ENCODE data around the gene OR52W1.
A peak's percentile ranks its signal among the peaks of the same experiment; 100 is the strongest.
"Not testable (repeated sequence)": the region's sequence is repeated elsewhere in the genome, so short reads cannot be mapped to it uniquely, and the experiment has no call there.

OR52W1 gene

DNA sequence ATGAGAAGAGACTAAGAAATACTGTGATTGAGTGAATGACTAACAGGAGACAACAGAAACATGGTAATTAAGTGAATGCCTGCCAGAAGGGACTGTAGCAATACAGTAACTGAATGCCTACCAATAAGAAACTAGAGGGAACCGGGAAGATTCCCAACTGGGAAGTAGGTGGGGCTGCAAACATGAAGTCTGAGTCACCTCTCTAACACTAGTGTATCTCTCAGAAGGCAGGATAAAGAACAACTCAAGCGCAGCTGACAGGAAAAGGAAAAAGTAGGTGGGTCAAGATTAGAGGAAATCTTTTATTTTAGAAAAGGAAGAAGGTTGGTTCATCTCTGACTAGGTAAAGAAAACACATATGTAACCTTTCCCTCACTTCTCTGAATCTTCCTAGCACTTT, 20.3 kb downstream of the OR52W1 start:
- DNase-seq, result no peak

- no peak for DNase-seq
These were observed 24.8 kb downstream of the OR52W1 start for GRCh38 chr11:6223854-6224253.

DNA sequence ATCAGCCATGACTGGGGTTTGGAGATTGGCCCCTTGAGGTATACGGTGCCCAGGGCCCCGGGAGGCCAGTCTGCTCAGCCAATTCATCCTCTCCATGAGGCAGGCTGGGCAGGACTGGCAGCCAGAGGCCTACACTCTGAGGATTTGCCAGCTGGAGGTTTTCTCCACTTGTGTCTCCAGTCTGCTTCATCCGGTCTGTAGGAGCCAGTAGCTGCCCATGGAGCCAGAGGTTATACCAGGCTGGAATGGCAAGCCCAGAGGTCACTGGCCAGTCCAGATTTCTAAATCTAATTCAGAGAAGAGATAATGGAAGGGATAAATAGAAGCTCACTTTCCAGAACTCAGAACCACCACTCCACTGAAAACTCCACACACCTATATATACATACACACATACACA, 25.4 kb downstream of the OR52W1 start:
- DNase-seq, result no peak

GRCh38 chr11:6225024-6225423, 26.0 kb downstream of the OR52W1 start:
- DNase-seq, result no peak

DNA sequence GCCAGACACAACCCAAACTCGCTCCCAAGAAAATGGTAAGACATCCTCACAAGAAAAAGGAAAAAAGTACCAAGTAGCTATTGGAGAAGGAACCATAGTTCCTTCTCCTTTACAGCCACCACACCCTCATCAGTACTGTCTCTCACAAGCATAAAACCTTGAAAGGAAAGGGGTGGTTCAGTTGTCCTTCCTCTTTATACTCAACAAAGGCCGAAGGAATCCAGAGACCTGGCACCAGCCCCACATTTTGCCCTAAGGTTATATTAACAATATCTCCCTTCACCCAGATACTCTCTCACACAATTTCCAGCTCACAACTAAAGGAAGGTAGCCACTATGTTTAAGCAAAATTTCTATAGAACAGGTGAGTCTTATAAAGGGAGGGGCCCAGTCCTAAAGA, 26.9 kb downstream of the OR52W1 start:
- DNase-seq, result no peak

DNA sequence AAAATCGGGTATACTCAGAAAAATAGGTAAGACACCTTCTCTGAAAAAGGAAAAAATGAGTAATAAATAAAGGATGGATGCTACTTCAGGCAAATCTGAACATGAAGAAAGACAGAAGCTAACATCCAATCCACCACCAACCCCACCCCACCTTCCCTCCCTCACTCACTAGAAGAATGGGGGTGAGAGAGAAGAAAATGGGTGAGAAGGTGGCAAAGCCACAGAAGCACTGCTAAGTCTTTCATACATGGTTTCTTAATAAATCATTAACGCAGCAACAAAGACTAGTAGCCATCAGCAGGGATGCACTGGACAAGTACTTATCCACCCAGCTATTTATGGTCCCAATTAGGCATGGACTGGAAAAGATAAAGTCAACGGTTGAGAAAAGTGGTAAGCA, 29.5 kb downstream of the OR52W1 start:
- DNase-seq, result no peak

DNA sequence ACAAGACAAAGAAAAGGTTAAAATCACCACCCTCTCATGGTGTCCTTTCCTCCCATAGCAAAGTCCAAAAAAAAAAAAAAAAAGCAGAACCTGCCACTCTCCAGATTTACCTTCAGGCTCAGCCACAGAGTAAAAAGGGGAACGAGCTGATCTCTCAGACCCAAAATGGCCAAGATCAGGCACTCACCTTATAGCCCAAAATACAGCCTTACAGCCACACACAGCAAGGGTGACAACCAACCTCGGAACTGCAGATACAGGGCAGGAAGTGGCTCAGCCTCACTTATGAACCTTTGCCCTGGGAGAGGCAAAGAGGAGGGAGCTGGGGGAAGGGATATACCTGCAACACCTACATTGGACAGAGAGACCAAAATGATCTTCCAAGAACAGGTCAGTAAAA, 30.9 kb downstream of the OR52W1 start:
- DNase-seq, result no peak

- DNase-seq, result no peak
These were observed 33.9 kb downstream of the OR52W1 start for GRCh38 chr11:6232899-6233298.

DNA sequence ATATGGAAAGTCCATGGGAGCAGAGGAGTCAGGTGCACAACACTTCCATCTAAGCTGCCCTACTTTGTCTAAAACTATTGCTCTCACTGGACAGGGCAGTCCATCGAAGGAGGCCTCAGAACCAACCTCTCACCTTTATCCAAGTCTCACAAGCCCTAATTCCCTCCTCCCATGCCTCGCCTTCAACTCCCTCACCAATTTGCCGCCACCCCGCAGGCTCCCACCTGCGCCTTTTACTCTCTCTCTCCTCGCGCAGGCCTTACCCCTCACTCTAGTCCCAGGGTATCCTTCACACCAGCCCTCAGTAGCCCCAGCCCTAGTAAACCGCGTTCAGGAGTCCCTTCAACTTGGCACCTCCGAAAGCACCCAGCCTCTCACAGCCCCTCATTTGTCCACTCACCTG, 35.0 kb downstream of the OR52W1 start:
- no peak for DNase-seq

DNA sequence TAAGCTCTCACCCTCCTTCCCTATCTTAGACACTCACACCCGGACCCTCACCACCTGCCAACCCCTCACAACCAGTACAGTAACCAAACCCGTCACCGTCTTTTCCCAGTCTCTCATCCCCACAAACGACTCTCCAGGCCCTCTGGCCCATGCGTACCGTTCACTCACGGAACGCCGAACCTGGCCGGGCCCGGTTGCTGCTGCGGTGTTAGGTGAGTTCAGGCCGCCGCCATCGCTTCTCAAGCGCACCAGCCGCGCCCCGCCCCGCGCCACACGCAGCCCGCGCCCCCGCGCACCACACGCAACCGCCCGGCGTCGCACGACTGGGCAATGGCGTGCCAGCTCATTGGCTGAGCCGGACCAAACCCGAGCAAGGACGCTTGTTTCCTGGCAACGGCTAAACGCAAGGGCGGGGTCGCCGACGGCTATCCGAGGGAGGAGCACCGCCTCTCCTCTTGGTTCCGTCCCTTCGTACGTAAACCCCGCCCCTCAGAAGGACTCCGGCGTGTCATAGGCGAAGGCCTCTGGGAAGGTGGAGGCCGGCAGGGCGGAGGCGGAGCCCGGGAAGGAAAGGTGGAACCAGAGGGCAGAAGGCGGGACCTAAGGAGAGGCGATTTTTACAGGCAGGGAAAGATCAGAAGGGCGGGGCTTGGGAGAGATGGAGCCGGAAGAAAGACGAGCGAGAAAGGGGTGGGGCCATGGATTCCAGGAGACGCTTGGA, 35.5 kb downstream of the OR52W1 start, which contains the start of gene FHIP1B:
FHIP1B (minus strand) TSS at position 250 of the 721 bp plus-strand sequence. CDS start 10,120 bp downstream, outside the sequence.
- peak; percentile 99 for DNase-seq

DNA sequence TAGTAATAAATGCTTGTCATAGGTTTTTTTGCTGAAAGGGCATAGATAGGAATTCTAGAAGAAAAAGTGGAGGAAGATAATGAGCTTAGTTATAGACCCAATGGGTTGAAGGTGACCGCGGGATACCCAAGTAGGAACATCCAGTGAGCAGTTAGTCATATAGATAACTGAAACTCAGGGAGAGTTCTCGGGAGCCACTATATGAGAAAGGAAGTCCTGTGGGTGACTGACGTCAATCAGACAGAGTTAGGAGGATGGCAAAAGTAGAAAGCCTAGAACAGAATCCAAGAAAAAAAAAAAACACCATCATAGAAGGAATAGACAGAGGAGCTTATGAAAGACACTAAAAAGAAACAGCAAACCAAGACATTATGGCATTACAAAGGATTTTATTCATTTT, 38.2 kb downstream of the OR52W1 start:
- no peak for DNase-seq

GRCh38 chr11:6237761-6238302, 38.8 kb downstream of the OR52W1 start:
- no peak for DNase-seq

DNA sequence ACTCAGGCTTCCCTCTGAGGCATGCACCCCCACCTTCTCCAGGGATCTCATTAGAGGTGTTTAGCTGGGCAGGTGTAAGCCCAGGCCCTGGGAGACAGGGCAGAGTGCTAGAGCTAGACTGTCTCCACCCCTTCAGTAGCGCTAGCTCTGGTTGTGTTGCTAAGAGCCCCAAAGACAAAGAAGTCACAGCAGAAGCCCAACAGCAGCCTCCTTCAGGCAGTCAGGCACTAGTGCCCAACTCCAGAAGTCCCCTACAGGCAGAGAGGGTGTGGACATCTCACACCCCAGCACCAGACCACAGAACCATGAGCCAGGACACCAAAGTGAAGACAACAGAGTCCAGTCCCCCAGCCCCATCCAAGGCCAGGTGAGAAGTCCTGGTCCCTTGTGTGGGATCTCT, 39.9 kb downstream of the OR52W1 start, which contains the start of gene CNGA4:
CNGA4 (plus strand) TSS at position 188 of the 400 bp plus-strand sequence; CDS start at position 306, 118 bp downstream.
- no peak for DNase-seq

GRCh38 chr11:6240139-6240538, 41.1 kb downstream of the OR52W1 start:
- no peak for DNase-seq

DNA sequence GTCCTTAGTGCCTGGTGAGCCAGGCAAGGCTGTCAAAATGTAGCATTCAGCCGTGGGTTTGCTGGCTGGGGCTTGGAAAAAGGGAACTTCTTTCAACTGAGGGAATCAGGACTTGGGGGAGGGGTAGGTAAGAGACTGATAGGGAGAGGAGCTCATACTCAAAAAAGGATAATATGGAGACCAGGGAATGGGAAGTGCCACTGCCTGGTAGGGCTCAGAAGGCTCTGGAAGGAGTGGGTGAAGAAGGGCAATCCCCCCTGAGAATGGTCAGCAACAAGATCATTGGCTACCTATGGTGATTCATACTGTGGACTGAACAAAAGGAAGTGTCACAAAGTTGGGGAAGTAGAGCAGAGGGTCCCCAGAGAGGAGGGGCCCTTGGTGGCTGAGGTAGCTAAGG, 41.8 kb downstream of the OR52W1 start:
- no peak for DNase-seq

GRCh38 chr11:6241316-6241715, 42.3 kb downstream of the OR52W1 start:
- no peak for DNase-seq

GRCh38 chr11:6245536-6245935, 46.5 kb downstream of the OR52W1 start:
- no peak for DNase-seq

- DNase-seq, result no peak
These were observed 49.2 kb downstream of the OR52W1 start for GRCh38 chr11:6248248-6248647.

GRCh38 chr11:6248897-6249296, 49.9 kb downstream of the OR52W1 start:
- not testable (repeated sequence) for DNase-seq
